ENCODE results near the gene UBA1. TPM values are rescaled to one million over a fixed set of nuclear protein-coding genes. Genes with fewer than 3 reads are reported as not detected.

UBA1 gene
- total and polyA plus RNA-seq, 10 of the 15 experiments (the other 5 are each of a cell fraction or from before 2014, with no cell fraction given), result 60.4 to 314 (median 216) TPM

- FAIRE-seq, result no peak
- no peak for DNase-seq (ENCODE audit: low read depth, low spot score)
- ChIA-PET RAD21 (ENCODE audit: unreplicated experiment) (no interaction called here), CTCF (no interaction called here), POLR2A (no interaction called here), SMC1A (ENCODE audit: uncharacterized antibody, unreplicated experiment) (no interaction called here)
- Histone ChIP-seq H3K4me1 (ENCODE audit: control insufficient read depth, insufficient read depth, low read length) (peaks cover 13% of the 10 kb centered on the region), H3K36me3 (ENCODE audit: control insufficient read depth in 2 of 2, insufficient read depth in 2 of 2, low read length in 1 of 2) (peaks cover 30 to 32% of the 10 kb centered on the region in 2 experiments; a peak in 3 of 4 replicates), H3K27me3 (replicated peaks in 1 of 2; ENCODE audit: control insufficient read depth in 2 of 2, insufficient read depth in 2 of 2, low read length in 1 of 2) (no peaks in the 10 kb centered on the region), H3K27ac (ENCODE audit: control insufficient read depth, insufficient read depth) (no peak overlapping the region), H3K4me2 (ENCODE audit: control insufficient read depth, insufficient read depth) (peak overlapping the region; percentile 13; the same call in 1 of the 2 replicates), H4K20me1 (ENCODE audit: control insufficient read depth, insufficient read depth) (peaks cover 9% of the 10 kb centered on the region; the same call in 1 of the 2 replicates), H3K9me3 (replicated peaks; ENCODE audit: control insufficient read depth, insufficient read depth, low read length) (no peaks in the 10 kb centered on the region), H3K9ac (ENCODE audit: control insufficient read depth, insufficient read depth, low read length) (no peak overlapping the region), H2AFZ (ENCODE audit: control insufficient read depth, low read depth, low read length) (no peak overlapping the region), H3K4me3 (no peak overlapping the region), H3K79me2 (ENCODE audit: control insufficient read depth, insufficient read depth, low read length) (peaks cover 46% of the 10 kb centered on the region)
- 88% methylated on average over 7 of the region's 7 CpGs for WGBS (ENCODE audit: insufficient coverage, insufficient replicate concordance, low lambda C conversion rate, missing lambda C conversion rate)
- BruUV-seq (replicated peaks), result no TSS peak
- intact Hi-C loops (cut with micrococcal nuclease; ENCODE audit: unreplicated experiment), result no loop called here
- in situ Hi-C loops (cut with MboI), result loop anchor here (5.0 to 10.0 kb wide), 2 partner anchors 325 to 457 kb away; partner anchors contain the start of genes ELK1 and UXT
- no peak for ATAC-seq
- no peak for TF ChIP-seq CHD1 (IDR thresholded peaks at IDR 0.05; ENCODE audit: low read depth, low read length)
- no peak for TF ChIP-seq FOS (IDR thresholded peaks at IDR 0.05; ENCODE audit: borderline replicate concordance, extremely low read depth, insufficient read length)
- TF ChIP-seq TBL1XR1 (IDR thresholded peaks at IDR 0.05; ENCODE audit: low read depth, low read length), result no peak
- TF ChIP-seq RBBP5 (conservative IDR thresholded peaks at IDR 0.05), result no peak
- no peak for TF ChIP-seq SREBF1 (IDR thresholded peaks at IDR 0.05; ENCODE audit: low read length)
- no peak for TF ChIP-seq ASH2L (IDR thresholded peaks at IDR 0.05; ENCODE audit: borderline replicate concordance, low read depth)
- no peak for TF ChIP-seq POLR2AphosphoS2 (IDR thresholded peaks at IDR 0.05; ENCODE audit: low read depth, low read length)
- no peak for TF ChIP-seq ELK1 (IDR thresholded peaks at IDR 0.05; ENCODE audit: low read depth, low read length)
- TF ChIP-seq SMC3 (IDR thresholded peaks at IDR 0.05; ENCODE audit: borderline replicate concordance, low read length), result no peak
- TF ChIP-seq NFYB (IDR thresholded peaks at IDR 0.05; ENCODE audit: insufficient read depth, low read depth, low read length), result no peak
- no peak for TF ChIP-seq ZBTB40 (IDR thresholded peaks at IDR 0.05; ENCODE audit: borderline replicate concordance)
- TF ChIP-seq E4F1 (IDR thresholded peaks at IDR 0.05; ENCODE audit: borderline replicate concordance, partially characterized antibody), result no peak
- TF ChIP-seq SPI1 (IDR thresholded peaks at IDR 0.05; ENCODE audit: borderline replicate concordance, insufficient read depth, low read depth, low read length), result no peak
- no peak for TF ChIP-seq YY1 (IDR thresholded peaks at IDR 0.05; ENCODE audit: low read depth, low read length)
- TF ChIP-seq RB1 (IDR thresholded peaks at IDR 0.05; ENCODE audit: borderline replicate concordance), result no peak
- TF ChIP-seq LARP7 (IDR thresholded peaks at IDR 0.05), result no peak
- TF ChIP-seq MTA3 (IDR thresholded peaks at IDR 0.05; ENCODE audit: borderline replicate concordance, low read length), result no peak
Observed at GRCh38 chrX:47197526-47197925, 3.9 kb downstream of the UBA1 start.

Measured in GM12878 (cell line).